Adipocyte (in vitro differentiated cells): ENCODE measurements around the gene ARL8A.

Experiments
- DNase-seq: peaks from one replicate; pipeline ENCODE4 v3.0.0-alpha.2; 2015; ENCODE audit warnings: low read depth
- H3K27me3 ChIP-seq: replicated peaks from 2 replicates; pipeline ENCODE4 v1.7.0; 2013; ENCODE audit warnings: mild to moderate bottlenecking, low read length, moderate library complexity; ENCODE audit not compliant: control insufficient read depth, insufficient read depth
- H3K36me3 ChIP-seq: 2 replicates; pipeline ENCODE4 v1.7.0; 2013; ENCODE audit warnings: low read length, mild to moderate bottlenecking, moderate library complexity; ENCODE audit not compliant: control insufficient read depth, insufficient read depth, severe bottlenecking
- H3K4me1 ChIP-seq: 2 replicates; pipeline ENCODE4 v1.7.0; 2013; ENCODE audit warnings: mild to moderate bottlenecking, low read length, moderate library complexity; ENCODE audit not compliant: control insufficient read depth, insufficient read depth
- H3K4me3 ChIP-seq: 2 replicates; pipeline ENCODE4 v1.7.0; 2013; ENCODE audit warnings: mild to moderate bottlenecking, low read length, moderate library complexity
- H3K9ac ChIP-seq: 2 replicates; pipeline ENCODE4 v1.7.0; 2013; ENCODE audit warnings: mild to moderate bottlenecking, low read length, moderate library complexity
- H3K9me3 ChIP-seq: 2 replicates; pipeline ENCODE4 v1.7.0; 2013; ENCODE audit warnings: mild to moderate bottlenecking, low read length, moderate library complexity; ENCODE audit not compliant: control insufficient read depth

The ARL8A gene

DNA sequence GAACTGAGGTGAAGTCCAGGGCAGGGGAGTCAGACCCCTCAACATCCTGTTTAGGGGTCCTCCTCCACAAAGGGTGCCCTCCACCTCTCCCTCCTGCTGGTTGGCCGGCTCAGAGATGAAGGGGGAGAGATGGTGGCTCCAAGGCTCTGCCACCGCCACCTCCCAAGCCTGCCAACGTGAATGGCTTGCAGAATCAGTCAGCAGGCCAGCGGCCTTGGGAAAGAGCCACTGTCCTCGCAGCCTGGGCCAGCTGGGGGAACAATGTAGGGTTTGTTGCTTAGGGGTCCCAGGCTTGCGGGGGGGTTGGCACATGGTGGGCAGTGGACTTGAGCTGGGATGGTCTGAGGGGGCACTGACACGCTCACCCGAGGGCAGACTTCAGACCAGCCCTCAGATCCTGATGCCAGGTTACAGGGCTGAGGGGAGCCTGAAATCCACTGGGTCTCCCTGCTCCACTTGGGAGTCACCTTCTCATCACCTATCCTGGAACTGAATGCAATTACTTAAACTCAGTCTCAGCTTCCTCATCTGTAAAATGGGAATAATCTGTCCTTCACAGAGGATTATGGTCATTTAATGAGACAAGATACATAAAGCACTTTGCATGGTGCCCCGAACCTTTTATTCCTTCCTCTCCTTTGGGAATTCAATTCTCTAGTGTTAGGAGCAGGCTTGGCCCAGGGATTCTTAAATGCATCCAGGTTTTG is 13.6 kb downstream of the ARL8A start:
- Histone ChIP-seq H3K36me3 (peaks cover 24% of the 10 kb centered on the region), H3K9ac (no peak overlapping the region), H3K9me3 (no peaks in the 10 kb centered on the region), H3K27me3 (no peaks in the 10 kb centered on the region), H3K4me1 (peaks cover 18% of the 10 kb centered on the region), H3K4me3 (no peak overlapping the region)
- no peak for DNase-seq

DNA sequence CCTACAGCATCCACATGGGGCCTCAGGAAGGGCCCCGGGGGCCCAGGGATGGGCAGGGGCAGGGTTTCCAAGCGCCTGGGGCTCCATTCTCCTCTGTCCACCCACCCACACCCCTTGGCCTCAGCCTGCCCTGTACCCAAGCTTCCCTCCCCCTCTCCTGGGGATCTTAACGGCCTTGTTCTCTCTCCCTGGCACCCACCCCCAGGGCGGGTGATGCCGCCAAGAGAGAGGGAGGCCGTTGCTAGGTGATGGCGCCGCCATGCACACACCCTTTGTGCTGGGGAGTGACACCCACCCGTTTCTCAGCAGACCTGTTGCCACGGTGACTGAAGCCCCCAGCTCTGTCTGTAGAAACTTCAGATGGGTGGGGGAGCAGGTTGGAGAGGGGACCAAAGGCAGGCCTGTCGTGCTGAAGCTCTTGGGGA is 14.2 kb downstream of the ARL8A start:
- Histone ChIP-seq H3K9me3 (no peaks in the 10 kb centered on the region), H3K4me1 (peaks cover 18% of the 10 kb centered on the region)
- DNase-seq, result no peak

DNA sequence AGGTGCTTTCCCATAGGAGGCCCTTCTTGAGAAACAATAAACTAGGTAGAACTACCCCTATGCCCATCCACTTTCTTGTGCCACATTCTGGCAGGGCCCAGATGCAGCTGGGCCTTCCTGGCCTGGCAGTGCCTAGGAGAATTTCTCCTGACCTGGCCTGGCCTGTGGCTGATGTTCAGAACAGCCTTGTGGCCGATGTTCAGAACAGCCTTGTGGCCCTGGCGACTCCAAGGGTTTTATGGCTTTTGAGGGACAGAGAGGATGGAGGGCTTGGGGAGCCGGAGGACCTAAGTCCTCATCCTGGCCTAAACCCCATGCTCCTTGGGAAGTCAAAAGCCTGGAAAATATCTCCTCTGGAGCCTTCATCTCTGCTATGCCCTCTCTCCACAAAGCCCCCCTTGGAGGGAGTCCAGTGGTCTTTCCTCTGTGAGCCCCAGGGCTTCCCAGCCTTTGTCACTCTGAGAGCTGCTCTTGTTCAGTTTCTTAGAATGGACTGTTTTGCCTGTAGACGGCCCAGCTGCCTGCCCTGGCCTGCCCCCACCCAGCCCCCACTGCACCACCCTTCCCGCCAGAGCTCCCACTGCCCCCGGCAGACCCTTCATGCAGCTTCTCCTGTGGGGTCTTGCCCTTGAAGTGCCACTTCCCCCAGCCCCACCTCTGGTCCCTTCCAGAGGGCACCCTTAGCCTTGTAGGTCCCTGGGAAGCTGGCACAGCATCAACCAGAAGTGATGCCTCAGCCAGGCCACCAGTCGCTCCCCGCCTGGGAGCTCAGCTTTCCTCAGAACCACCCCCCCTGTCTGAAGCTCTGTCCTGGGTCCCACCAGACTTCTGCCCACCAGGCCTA is 14.9 kb downstream of the ARL8A start:
- Histone ChIP-seq H3K4me1 (peaks cover 18% of the 10 kb centered on the region), H3K9me3 (no peaks in the 10 kb centered on the region), H3K27me3 (peaks cover 8% of the 10 kb centered on the region), H3K36me3 (peaks cover 13% of the 10 kb centered on the region), H3K4me3 (no peak overlapping the region), H3K9ac (no peak overlapping the region)
- no peak for DNase-seq

More for the DNA sequence above, 14.2 kb downstream of the ARL8A start:
- H3K4me3 ChIP-seq, result no peak overlapping the region
- H3K36me3 ChIP-seq, result peaks cover 17% of the 10 kb centered on the region
- no peak overlapping the region for H3K9ac ChIP-seq
- H3K27me3 ChIP-seq, result peaks cover 4% of the 10 kb centered on the region

DNA sequence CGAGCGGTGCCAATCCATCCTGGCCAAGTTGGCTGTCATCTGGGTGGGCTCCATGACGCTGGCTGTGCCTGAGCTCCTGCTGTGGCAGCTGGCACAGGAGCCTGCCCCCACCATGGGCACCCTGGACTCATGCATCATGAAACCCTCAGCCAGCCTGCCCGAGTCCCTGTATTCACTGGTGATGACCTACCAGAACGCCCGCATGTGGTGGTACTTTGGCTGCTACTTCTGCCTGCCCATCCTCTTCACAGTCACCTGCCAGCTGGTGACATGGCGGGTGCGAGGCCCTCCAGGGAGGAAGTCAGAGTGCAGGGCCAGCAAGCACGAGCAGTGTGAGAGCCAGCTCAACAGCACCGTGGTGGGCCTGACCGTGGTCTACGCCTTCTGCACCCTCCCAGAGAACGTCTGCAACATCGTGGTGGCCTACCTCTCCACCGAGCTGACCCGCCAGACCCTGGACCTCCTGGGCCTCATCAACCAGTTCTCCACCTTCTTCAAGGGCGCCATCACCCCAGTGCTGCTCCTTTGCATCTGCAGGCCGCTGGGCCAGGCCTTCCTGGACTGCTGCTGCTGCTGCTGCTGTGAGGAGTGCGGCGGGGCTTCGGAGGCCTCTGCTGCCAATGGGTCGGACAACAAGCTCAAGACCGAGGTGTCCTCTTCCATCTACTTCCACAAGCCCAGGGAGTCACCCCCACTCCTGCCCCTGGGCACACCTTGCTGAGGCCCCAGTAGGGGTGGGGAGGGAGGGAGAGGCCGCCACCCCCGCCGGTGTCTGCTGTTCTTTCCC is 16.5 kb downstream of the ARL8A start:
- H3K9me3 ChIP-seq, result no peaks in the 10 kb centered on the region
- peaks cover 5% of the 10 kb centered on the region for H3K36me3 ChIP-seq
- no peak overlapping the region for H3K9ac ChIP-seq
- H3K27me3 ChIP-seq, result peaks cover 8% of the 10 kb centered on the region
- H3K4me1 ChIP-seq, result peaks cover 14% of the 10 kb centered on the region
- DNase-seq, result no peak
- H3K4me3 ChIP-seq, result no peak overlapping the region

DNA sequence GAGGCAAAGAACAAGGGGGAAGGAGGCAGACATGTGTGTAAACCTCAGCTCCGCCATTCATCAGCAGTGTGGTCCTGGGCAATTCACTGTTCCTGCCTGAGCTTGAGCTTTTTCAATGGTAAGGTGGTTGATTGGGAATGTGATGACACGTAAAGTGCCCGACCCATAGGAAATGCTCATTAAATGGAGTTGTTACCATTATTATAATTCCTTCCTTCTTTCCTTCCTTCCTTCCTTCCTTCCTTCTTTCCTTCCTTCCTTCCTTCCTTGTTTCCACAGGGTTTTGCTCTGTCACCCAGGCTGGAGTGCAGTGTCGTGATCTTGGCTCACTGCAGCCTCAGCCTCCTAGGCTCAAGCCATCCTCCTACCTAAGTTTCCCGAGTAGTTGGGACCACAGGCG is 17.5 kb downstream of the ARL8A start:
- no peaks in the 10 kb centered on the region for H3K36me3 ChIP-seq
- H3K4me3 ChIP-seq, result no peak overlapping the region
- peaks cover 8% of the 10 kb centered on the region for H3K27me3 ChIP-seq
- H3K4me1 ChIP-seq, result peaks cover 4% of the 10 kb centered on the region
- H3K9me3 ChIP-seq, result no peaks in the 10 kb centered on the region
- H3K9ac ChIP-seq, result no peak overlapping the region
- no peak for DNase-seq

DNA sequence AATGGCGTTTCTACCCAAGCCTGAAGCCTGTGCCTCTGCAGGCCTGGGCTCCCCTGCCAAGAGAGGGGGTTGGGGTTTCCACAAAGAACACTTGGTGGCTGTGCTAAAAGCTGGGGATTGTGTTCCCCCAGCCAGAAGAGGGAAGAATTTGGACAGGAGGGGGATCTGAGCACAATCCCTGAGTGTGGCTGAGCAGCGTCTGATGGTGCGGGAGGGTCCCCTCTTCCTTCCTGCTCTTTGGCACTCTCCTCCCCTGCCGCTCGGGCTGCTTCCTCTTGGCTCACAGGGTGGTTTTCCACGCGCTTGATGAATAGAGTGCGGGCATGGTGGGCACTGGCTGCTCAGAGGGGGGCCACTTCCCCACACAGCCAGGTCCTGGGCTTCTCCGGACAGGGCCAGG is 18.1 kb downstream of the ARL8A start:
- Histone ChIP-seq H3K4me1 (no peaks in the 10 kb centered on the region), H3K36me3 (no peaks in the 10 kb centered on the region), H3K4me3 (no peak overlapping the region), H3K9me3 (no peaks in the 10 kb centered on the region), H3K27me3 (peaks cover 8% of the 10 kb centered on the region), H3K9ac (no peak overlapping the region)
- DNase-seq, result no peak

DNA sequence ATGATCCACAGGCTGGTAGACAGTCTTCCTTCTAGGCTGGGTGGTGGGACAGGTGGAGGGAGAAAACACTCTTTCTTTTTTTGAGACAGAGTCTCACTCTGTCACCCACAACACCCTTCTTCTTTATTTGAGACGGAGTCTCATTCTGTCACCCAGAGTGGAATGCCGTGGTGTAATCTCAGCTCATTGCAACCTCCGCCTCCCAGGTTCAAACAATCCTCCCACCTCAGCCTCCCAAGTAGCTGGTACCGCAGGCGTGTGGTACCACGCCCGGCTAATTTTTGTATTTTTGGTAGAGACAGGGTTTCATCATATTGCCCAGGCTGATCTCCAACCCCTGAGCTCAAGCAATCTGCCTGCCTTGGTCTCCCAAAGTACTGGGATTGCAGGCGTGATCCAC is 18.9 kb downstream of the ARL8A start:
- no peak overlapping the region for H3K4me3 ChIP-seq
- no peaks in the 10 kb centered on the region for H3K9me3 ChIP-seq
- H3K4me1 ChIP-seq, result no peaks in the 10 kb centered on the region
- no peak for DNase-seq
- H3K36me3 ChIP-seq, result no peaks in the 10 kb centered on the region
- no peak overlapping the region for H3K9ac ChIP-seq
- H3K27me3 ChIP-seq, result peaks cover 8% of the 10 kb centered on the region

DNA sequence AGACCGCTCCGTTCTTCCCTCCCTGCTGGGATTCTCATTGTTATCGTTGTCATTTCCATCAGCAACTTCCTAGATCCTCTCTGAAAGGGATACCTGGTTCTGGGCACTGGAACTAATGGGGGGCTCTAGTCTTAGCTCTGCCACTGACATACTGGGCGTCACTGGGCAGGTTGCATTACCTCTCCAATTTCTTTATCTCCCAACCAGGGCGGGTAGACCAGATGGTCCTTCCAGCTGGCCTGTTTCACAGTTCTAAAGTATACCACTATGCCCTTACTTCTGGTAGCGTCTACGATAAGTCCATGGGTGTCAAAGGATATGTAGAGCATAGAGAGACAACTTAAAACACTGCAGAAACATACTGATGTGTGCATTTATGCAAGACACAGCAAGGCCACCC is 20.4 kb downstream of the ARL8A start:
- peaks cover 8% of the 10 kb centered on the region for H3K27me3 ChIP-seq
- H3K36me3 ChIP-seq, result no peaks in the 10 kb centered on the region
- H3K9ac ChIP-seq, result no peak overlapping the region
- H3K9me3 ChIP-seq, result no peaks in the 10 kb centered on the region
- H3K4me3 ChIP-seq, result no peak overlapping the region
- DNase-seq, result no peak
- H3K4me1 ChIP-seq, result no peaks in the 10 kb centered on the region

DNA sequence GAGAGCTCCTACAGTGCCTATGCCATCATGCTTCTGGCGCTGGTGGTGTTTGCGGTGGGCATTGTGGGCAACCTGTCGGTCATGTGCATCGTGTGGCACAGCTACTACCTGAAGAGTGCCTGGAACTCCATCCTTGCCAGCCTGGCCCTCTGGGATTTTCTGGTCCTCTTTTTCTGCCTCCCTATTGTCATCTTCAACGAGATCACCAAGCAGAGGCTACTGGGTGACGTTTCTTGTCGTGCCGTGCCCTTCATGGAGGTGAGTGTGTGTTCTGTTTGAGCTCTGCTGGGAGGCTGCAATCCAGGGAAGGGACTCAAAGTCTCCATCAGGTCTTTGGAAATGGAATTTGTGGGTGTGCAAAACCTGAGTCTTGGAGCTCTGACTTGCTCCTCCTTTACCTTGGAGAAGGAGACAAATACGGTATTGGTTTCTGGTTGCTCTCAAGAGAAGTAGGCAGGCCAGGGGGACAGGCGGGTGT is 21.2 kb downstream of the ARL8A start:
- Histone ChIP-seq H3K36me3 (no peaks in the 10 kb centered on the region), H3K9me3 (no peaks in the 10 kb centered on the region), H3K27me3 (peaks cover 8% of the 10 kb centered on the region), H3K4me1 (no peaks in the 10 kb centered on the region), H3K4me3 (no peak overlapping the region), H3K9ac (no peak overlapping the region)
- DNase-seq, result no peak

DNA sequence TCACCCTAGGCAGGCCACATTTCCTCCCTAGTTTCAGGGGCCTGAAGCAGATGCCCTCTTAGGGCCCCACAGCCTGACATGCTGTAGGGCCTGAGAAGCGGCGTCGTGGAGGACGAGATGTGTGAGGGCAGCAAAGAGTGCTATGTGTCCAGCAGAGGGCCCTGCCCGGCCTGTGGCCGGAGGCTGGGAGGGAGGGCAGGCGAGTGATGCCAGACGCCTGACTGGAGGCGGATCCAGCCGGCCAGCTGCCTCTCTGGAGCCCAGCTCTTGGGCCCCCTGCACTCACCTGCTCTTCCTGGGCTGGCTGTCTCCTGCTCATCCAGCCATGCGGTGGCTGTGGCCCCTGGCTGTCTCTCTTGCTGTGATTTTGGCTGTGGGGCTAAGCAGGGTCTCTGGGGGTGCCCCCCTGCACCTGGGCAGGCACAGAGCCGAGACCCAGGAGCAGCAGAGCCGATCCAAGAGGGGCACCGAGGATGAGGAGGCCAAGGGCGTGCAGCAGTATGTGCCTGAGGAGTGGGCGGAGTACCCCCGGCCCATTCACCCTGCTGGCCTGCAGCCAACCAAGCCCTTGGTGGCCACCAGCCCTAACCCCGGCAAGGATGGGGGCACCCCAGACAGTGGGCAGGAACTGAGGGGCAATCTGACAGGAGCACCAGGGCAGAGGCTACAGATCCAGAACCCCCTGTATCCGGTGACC is 21.8 kb downstream of the ARL8A start, which contains the start of gene GPR37L1:
GPR37L1 (plus strand) TSS at position 279 of the 697 bp plus-strand sequence; CDS start at position 326, 47 bp downstream.
- Histone ChIP-seq H3K9me3 (no peaks in the 10 kb centered on the region), H3K4me3 (no peak within 1 kb of the TSS), H3K36me3 (no peaks in the 10 kb centered on the region), H3K9ac (no peak within 1 kb of the TSS), H3K27me3 (peaks cover 8% of the 10 kb centered on the region), H3K4me1 (no peaks in the 10 kb centered on the region)
- DNase-seq, result peak; percentile 51
